NCI-H345 treated with DMSO at 0.1 percent for 48 hours (cell line): ENCODE data around the gene C2orf49.

Experiments used
- DNase-seq: peaks from one replicate; lab custom pipeline; 2025; ENCODE audit not compliant: unreplicated experiment; lab: John Stamatoyannopoulos, UW

C2orf49 gene

DNA sequence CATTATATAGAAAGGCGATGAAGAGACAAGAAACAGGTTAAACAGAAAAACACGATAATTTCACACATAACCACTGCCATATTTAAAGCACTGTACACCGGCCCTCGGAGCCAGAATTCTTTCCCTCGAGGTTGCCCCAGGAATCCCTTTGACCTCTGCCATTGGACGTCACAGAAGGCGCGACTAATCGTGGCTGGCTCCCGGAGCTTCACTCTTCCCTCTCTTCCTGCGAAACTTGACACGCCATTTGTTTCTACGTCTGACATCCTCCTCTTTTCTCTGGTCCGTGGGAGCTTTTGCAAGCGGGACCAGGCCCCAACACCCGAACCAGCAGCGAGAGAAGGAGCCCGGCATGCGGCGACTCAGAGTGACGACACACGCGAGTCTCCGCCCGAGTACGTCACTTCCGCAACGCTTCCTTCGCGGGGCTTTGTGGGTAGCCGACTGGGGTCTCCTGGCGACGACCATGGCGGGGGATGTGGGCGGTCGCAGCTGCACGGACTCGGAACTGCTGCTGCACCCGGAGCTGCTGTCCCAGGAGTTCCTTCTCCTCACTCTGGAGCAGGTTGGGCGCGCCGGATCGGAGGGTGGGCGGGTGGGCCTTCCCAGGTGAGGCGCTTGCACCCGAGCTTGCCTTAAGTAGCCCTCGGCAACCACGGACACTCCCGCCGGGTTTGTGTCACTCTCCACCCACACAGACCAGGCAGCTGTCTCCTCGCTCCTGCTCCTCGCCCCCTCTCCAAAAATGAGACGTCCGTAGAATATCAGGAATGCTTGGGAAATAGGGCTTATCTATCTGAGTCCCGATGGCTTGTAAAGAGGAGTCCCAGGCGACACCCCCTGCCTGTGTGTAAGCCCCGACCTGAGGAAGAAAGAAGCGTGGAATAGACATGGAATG, at the start of gene C2orf49:
Gene C2orf49 (plus strand): TSS at position 419 of the 898 bp plus-strand sequence. CDS start 48 bp downstream, at position 467.
- peak; percentile 81 for DNase-seq

DNA sequence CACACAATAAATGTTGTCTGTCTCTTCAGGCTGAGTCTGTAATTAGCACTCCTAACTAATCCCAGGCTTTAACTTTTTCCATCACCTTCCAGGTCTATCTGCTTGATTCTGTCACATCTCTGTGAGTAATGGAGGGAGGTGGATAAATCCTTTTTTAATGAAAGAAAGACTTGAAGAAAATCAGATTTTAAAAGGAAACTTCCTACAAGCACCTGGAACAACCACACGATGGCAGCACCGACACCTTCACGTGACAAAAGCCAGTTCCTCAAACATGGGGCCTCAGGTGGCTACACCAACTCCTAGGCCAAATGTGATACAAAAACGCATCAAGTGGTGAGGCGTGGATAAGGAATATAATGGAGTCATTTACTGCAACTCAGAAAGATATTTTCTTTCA, 49.6 kb upstream of the C2orf49 start:
- no peak for DNase-seq

DNA sequence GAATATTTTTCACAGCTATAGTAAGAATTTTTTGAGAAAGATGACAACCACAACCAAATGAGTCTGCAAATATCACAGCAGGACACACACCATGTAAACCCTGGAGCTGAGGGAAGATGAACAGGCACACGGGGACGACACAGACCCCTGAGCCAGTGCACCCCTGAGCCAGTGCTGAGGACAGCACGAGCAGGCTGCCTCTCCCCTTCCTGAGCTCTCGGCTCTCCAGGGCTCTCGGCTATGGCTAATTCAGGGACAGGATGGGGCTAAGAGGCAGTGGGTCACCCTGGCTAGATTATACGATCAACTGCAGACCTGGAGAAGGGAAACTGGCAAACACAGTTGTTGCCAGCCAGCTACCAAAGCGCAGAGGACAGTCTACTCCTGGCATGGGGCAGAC, 49.2 kb upstream of the C2orf49 start:
- no peak for DNase-seq

DNA sequence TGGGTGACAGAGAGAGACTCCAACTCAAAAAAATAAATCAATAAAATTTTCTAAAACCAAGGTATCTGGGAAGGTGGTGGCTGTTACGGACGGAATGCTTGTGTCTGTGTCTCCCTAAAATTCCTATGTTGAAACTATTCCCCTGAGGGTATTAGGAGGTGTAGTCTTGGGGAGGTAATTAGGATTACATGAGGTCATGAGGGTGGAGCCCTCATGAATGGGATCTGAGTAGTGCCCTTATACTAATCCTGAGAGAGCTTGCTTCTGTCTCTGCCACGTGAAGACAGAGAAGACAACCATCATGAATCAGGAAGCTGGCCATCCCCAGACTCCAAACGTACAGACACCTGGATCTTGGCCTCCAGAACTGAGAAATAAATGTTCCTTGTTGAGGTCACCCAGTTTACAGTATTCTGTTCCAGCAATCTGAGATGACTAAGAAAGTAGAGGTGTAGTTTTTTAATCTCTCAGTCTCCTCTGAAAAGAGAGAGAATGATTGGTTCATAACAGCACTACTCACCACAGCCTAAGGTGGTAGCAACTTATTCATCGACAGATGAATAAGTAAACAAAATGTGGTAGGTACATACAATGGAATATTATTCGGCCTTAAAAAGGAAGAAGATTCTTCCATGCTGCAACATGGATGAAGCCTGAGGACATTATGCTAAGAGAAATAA, 46.2 kb upstream of the C2orf49 start:
- DNase-seq = no peak

DNA sequence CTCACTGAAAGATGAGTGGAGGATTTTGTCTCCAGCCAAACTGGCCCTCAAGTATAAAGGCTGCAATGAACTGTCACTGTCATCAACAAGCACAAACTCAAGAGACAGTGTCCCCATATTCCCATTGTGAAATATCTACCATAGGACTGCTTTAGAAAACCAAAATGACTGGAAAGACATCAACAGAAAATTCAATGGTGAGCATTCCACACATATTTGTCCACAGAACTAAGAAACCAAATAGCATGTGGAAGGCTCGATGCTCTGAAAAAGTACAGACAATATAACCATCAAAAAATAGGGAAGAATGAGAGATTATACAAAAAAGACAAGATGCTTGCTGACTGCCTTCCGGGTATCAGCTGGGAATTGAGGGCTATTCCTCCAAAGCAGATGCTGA, 45.4 kb upstream of the C2orf49 start:
- no peak for DNase-seq

DNA sequence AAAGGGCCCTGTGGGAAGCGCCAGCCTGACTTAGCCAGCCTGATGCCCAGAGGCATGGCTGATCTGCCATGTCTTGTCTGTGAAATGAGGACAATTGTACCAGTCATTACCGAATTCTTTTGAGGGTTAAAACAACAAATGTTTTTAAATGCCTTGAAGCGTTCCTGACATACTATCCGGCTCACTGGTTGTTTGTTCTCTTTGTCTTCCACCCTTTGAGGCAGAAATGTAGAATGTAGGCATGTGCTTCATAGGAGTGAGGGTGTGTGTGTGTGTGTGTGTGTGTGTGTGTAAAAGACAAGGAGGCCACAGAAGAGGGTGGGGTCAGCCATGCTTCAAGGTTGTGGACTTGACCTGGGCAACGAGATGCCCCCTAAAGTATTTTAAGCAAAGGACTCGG, 43.3 kb upstream of the C2orf49 start:
- no peak for DNase-seq

DNA sequence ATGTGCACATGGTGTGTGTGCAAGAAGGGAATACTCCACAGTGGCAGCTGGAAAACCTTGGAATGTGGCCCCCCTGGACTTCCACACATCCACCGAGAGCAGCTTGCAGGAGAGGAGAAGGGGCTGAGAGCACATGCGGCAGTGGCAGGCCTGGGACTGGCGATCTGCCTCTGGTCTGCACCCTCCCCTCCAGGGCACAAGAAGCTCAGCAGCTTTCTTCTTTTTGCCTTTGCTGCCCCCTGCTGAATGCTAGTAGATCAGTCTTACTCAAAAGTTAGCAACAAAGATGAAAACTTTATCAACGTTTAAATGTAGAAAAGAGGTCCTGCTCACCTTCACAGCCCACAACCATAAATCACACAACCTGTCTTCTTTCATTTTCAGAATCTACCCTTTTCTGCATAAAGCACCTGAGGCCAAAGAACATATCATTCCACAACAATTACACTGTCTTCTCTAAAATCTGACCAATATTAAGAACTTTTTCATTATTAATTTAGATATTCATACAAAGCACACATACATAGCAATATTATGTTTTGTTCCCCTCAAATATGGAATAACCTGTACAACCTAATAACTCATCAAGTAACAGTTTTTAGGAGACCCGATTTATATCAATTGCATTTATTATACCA, 42.4 kb upstream of the C2orf49 start:
- no peak for DNase-seq

DNA sequence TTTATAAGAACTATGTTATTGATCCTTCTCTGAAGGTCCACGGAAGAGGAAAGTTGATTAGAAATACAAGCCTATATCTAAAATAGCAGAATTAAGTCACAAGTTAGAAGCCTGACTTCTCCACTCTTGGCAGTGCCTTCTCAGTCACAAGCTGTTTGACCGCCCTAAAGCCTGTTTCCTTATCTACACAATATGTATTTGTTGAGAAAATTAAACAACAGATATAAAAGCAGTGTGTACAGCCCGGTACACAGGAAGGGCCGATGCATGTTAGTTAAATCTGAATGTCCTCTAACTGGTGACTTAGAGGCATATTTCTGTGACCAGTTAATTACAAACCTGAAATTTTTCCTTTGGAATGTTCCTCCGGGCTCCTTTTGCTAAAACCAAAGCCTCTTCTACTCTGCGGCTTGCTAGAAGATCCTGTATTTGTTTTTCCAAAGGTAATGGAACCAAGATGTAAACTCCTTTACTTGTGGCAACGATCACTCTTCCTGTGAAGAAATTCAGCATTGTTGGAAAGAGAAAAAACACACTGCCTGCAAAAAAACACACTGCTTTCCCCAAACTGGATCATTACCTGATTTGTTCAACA, 41.2 kb upstream of the C2orf49 start:
- DNase-seq = no peak

DNA sequence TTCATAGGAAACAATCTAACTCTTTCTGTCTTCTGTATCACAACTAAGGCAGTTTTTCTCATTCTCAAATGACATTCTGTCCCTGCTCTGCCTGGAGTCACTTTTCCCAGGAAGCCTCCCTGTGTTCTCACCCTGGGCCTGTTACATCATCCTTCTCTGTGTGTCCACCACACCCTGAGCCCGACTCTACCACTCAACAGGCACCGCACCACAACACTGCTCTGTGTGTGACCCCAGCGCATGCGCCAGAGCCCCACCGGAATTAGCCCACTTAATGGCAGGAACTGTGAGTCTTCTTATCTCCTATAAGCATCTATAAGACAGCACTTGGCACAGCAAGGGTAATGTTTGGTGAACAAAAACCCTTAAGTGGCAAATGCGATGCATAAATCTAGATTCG, 40.1 kb upstream of the C2orf49 start:
- no peak for DNase-seq

DNA sequence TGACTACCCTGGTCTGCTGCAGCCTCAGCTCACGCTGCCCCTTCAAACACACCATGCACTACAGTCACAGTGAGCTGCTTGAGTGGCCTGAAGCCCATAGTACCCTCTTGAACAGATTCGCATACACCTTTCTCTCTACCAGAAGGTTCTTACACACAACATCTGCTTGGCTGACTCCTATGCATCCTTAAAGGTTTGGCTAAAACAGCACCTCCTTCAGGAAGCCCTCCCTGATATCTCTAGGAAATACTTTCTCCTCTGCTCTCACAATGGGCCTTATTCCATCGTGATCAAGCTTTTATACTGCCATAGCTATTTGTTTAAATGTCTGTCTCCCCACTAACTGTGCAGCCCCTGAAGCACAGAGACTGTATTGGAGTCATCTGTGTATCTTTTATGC, 39.3 kb upstream of the C2orf49 start:
- no peak for DNase-seq

DNA sequence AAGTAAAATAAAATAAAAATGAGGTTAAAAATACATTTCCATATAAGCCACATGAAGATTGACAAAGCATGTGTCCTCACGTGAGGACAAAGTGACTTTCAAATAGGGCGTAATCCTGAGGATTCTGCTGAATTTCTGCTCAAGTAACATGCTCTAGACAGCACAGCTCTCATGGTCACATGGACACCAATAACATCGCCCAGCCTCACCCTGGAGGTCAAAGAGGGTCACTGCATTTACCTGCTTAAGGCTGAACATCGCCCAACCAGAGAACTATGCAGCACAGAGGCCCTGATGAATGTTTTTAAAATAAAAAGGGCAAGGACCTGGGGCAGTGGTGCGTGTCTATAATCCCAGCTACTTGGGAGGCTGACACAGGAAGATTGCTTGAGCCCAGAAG, 38.0 kb upstream of the C2orf49 start:
- DNase-seq = no peak

DNA sequence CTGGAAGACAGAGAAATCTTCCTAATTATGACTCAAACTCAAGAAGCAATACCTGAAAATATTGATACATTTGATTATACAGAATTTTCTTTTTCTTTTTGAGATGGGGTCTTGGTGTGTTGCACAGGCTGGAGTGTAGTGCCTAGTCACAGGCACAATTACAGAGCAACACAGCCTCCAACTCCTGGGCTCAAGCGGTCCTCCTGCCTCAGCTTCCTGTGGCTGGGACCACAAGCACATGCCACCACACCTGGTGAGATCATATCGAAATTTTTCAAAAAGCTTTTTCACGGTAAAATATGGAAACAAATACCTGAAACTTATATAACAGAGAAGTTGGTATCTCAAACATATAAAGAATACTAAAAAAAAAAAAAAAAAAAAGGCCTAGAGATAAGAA, 35.7 kb upstream of the C2orf49 start:
- no peak for DNase-seq

DNA sequence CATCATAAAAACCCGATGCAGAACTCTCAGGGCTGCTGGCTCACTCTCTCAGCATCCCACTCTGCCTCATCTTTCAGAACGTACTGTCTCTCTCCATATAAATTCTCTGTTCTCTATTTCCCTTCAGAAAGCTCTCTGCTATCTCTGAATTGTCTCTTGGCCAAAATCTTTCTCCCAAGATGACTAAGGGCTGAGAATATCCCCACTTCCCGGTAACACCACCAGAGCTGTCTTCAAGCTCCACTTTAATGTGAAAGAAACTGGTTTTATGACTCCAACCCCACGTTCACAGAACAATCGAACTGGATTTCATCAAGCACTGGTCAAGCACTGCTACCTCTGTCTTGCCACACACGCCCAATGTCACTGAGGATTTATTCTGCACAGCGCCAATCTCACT, 30.2 kb upstream of the C2orf49 start:
- no peak for DNase-seq

DNA sequence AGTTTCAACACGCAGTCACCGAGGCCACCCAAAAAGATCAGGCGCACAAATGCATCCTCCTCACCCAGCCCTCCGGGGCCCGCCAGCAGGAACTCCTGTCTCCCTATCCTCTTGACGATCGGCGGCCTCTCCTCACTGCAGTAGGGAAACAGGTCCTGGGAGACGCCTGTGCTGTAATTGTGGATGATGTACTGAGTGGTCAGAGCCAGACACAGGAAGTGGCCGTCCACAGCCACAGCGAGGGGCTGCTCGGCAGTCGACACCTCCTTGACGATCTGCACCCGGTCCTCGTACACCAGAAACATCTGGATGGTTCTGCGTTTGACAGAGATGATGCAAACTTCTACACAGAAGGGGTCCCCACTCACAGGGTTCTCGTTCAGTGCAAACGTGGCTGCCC, 29.8 kb upstream of the C2orf49 start:
- DNase-seq = no peak

DNA sequence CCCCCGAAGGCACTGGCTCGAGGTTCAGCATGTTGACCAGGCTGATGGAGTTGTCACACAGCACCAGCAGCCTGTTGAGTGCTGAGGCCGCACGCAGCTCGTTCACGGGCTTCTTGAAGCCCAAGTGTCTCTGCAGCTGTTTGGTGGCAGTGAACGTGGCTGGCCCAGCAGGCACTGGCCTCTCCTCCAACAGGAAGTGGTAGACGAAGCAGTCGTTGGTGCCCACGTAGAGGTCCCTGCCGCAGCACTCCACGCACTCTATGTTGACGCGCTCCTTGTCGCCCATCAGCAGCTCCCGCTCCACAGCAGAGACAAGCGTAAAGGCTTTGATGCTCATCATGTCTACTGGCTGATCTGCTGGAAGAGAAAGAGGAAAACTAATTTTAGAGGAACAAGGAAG, 29.4 kb upstream of the C2orf49 start:
- DNase-seq = no peak

DNA sequence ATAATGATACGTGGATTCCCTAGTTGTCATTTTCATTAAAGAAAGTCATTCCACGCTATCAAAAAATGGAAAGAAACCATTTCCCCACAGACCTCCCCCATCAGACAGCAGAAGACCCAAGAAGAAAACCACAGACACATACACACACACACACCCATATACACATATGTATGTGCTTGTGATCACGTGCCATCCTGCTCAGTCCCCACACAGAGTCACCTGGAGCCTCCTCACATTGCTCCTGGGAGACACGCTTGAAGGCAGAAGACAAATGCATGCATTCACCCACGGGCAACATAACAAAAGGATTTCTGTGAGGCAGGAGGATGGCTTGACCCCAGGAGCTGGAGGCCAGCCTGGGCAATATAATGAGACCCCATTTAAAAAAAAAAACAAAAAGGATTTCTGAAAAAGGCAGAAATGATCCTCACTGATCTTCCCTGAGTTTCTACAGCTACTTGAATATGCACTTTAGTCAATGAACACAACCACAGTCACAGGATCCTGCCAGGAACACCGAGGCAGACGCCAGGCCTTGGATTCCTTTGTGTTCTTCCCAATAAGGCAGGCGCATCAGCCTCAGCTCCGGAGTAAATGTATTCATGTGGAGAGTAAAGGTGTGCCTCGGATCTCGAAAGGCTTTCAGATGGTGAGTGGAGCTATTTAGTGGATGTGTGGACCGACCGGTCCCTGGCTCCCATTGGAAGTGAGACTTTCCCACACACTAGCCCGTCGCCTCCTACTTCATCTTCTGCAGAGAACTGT, 28.8 kb upstream of the C2orf49 start:
- no peak for DNase-seq

DNA sequence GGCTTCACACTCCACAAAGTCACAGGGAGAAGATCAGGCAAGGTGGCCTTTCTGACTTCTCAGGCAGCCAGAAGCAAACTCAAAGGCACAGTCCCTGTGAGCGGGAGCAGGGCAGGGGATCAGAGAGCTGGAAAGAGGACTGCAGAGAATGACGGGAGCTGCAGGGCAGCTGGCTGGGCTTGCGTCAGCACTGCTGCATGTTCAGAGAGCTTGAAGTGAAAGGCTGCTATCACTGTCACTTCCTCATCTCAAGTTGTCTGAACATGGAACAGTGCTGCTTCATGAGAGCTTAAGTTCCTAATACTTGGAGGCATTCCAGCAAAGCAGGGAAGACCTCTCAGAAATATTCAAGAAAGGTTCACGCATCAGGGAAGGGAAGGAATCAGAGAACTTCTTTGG, 28.2 kb upstream of the C2orf49 start:
- DNase-seq = no peak

DNA sequence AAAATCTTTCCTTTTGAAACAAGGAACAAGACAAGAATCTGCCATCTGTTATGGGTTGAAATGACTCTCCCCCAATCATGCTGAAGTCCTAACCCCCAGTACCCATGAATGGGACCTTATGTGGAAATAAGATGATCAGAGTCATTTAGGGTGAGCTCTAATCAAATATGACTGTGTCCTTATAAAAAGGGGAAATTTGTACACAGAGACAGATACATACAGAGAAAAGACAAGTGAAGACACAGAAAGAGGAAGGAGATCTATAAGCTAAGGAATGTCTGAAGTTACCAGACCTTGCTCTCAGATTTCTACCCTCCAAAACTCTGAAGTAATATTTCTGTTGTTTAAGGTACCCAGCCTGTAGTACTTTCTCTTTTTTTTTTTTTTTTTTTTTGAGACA, 23.5 kb upstream of the C2orf49 start:
- DNase-seq = no peak

DNA sequence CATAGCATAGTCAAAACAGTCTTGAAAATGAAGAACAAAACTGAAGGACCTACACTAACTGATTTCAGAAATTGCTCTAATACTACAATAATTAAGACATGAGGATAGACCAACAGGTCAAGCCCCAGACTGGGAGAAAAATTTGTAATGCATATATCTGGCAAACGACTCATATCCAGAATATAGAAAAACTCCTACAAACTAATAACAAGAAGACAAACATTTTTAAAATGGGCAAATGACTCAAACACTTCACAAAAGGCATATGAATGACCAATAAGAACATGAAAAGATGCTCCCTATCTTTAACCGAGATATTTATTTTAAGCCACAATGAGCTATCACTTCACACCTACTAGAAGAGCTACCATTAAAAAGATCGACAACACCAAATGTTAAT, 22.0 kb upstream of the C2orf49 start:
- no peak for DNase-seq

DNA sequence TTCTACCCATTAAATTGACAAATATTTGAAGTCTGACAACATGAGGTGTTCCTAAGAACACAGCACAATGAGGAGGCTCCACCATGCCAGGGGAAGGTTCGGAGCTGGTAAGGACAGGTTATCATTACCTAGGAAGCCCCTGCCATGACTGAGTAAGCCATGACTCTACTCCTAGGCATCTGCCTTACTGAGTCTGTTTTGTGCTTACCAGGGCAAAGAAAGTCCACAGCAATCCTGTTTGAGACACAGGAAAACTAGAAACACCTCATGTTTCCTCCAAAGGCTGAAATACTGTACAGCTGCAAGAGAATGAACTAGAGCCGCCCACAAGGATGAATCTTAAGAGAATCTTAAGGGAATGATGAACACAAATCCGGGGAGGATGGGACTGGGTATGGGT, 19.4 kb upstream of the C2orf49 start:
- DNase-seq = no peak

DNA sequence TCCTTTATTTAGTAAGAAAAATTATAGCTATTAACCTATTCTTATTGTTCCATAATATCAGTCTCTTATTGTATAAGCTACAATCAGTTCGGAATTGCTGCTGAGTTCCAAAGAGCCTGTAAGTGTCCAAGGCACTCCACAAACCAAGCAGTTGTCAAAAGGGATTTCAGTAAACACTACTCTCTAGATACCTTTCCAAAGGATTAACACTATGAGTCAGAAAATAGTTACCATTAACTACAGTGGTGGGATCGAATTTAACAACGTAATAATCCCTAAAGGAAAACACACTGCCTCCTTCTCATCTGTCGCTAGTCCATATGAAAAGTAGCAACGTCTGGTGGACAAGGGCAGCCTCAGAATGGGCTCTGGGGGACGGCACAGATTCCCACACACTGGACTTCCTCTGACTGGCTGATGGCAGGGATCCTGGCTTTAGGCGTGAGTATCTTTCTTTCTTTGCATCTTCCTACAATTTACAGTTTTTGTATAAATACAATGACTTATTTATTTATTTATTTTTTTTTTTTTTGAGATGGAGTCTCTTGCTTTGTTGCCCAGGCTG, 16.6 kb upstream of the C2orf49 start:
- no peak for DNase-seq
